ENCODE results near the gene WDR43. TPM values are rescaled to one million over a fixed set of nuclear protein-coding genes. Genes with fewer than 3 reads are reported as not detected.

The WDR43 gene
- total and polyA plus RNA-seq, 2 experiments from 2014 or later = 101 to 140 TPM

DNA sequence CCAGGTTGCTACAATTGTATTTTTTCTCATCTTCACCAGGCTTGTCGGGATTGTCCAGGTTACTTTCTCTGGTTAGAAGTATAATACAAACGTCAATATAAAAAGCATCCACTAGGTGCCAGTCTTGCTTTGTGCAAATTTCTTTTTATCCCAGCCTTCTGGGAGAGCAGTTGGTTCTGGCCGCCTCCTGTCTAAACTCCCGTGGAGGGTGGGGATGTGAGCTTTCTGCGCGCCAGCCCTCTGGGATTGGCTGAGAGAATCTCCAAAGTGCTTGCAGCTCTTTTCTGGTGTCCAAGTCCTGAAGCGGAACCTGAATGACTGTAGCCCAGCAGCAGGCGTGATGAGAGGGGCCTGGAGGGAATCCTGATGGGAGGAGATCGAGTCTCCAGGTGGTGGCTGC lies 64.2 kb downstream of the WDR43 start:
- no peaks in the 10 kb centered on the region for H3K36me3 ChIP-seq (ENCODE audit: insufficient read depth)
- H3K79me2 ChIP-seq (replicated peaks; ENCODE audit: insufficient read depth) = no peaks in the 10 kb centered on the region
- Mint-ChIP-seq H3K27ac (no peak overlapping the region), H3K9me3 (no peaks in the 10 kb centered on the region), H3K4me3 (no peak overlapping the region), H3K36me3 (ENCODE audit: low read depth) (no peaks in the 10 kb centered on the region), H3K27me3 (ENCODE audit: insufficient read depth, low read depth, poor library complexity) (peaks cover 10% of the 10 kb centered on the region), H3K4me1 (peaks cover 23% of the 10 kb centered on the region)
- no peaks in the 10 kb centered on the region for H4K20me1 ChIP-seq (replicated peaks; ENCODE audit: insufficient read depth)
- no peaks in the 10 kb centered on the region for H3K9me2 ChIP-seq (ENCODE audit: insufficient read depth)
- H3K4me1 ChIP-seq (ENCODE audit: insufficient read depth) = peaks cover 10% of the 10 kb centered on the region
- H2AFZ ChIP-seq = no peak overlapping the region
- no peak overlapping the region for H3K4me2 ChIP-seq
- DNase-seq (ENCODE audit: low spot score) (peak; percentile 92), ATAC-seq (peak; percentile 67)
- H3F3A ChIP-seq (replicated peaks; ENCODE audit: low read depth) = no peaks in the 10 kb centered on the region
- no peak overlapping the region for H3K27ac ChIP-seq (ENCODE audit: low read depth)
- no peak overlapping the region for H3K4me3 ChIP-seq
- H3K27me3 ChIP-seq (ENCODE audit: insufficient read depth) = no peaks in the 10 kb centered on the region
- no peak for TF ChIP-seq JUNB (IDR thresholded peaks at IDR 0.05; ENCODE audit: unreplicated experiment)
- TF ChIP-seq, protein P1, sequence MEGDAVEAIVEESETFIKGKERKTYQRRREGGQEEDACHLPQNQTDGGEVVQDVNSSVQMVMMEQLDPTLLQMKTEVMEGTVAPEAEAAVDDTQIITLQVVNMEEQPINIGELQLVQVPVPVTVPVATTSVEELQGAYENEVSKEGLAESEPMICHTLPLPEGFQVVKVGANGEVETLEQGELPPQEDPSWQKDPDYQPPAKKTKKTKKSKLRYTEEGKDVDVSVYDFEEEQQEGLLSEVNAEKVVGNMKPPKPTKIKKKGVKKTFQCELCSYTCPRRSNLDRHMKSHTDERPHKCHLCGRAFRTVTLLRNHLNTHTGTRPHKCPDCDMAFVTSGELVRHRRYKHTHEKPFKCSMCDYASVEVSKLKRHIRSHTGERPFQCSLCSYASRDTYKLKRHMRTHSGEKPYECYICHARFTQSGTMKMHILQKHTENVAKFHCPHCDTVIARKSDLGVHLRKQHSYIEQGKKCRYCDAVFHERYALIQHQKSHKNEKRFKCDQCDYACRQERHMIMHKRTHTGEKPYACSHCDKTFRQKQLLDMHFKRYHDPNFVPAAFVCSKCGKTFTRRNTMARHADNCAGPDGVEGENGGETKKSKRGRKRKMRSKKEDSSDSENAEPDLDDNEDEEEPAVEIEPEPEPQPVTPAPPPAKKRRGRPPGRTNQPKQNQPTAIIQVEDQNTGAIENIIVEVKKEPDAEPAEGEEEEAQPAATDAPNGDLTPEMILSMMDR (conservative IDR thresholded peaks at IDR 0.05; ENCODE audit: low read depth in 2 of 2) = peak; percentile 72 to 74

DNA sequence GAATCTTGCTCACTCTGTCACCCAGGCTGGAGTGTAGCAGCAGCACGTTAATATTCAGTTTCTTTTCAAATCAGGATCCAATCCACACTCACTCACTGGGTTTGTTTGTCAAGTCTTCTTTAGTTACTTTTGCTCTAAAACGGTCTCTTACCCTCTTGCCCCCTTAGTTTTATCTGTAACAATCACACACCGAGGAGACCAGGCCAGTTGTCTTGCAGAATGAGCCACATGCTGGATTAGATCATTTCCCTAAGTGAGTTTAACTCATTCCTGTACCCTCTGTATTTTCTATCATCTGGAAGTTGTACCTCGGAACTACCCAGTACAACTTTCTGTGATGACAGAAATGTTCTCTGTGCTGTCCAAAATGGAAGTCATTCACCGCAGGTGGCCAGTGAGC lies 65.9 kb downstream of the WDR43 start:
- Histone ChIP-seq H4K20me1 (replicated peaks; ENCODE audit: insufficient read depth) (no peaks in the 10 kb centered on the region), H3K27ac (ENCODE audit: low read depth) (no peak overlapping the region), H3K4me1 (ENCODE audit: insufficient read depth) (peaks cover 7% of the 10 kb centered on the region), H3K4me2 (no peak overlapping the region), H3K36me3 (ENCODE audit: insufficient read depth) (no peaks in the 10 kb centered on the region), H3K4me3 (no peak overlapping the region), H2AFZ (no peak overlapping the region), H3K9me2 (ENCODE audit: insufficient read depth) (no peaks in the 10 kb centered on the region), H3K27me3 (ENCODE audit: insufficient read depth) (no peaks in the 10 kb centered on the region), H3K79me2 (replicated peaks; ENCODE audit: insufficient read depth) (no peaks in the 10 kb centered on the region), H3F3A (replicated peaks; ENCODE audit: low read depth) (no peaks in the 10 kb centered on the region)
- ATAC-seq (no peak), DNase-seq (ENCODE audit: low spot score) (no peak)
- Mint-ChIP-seq H3K9me3 (no peaks in the 10 kb centered on the region), H3K36me3 (ENCODE audit: low read depth) (no peaks in the 10 kb centered on the region), H3K27ac (no peak overlapping the region), H3K4me3 (no peak overlapping the region), H3K27me3 (ENCODE audit: insufficient read depth, low read depth, poor library complexity) (peaks cover 9% of the 10 kb centered on the region), H3K4me1 (peaks cover 19% of the 10 kb centered on the region)
- TF ChIP-seq JUNB (IDR thresholded peaks at IDR 0.05; ENCODE audit: unreplicated experiment) (no peak), POLR2AphosphoS5 (IDR thresholded peaks at IDR 0.05; ENCODE audit: low read depth) (no peak), EZH2phosphoT487 (IDR thresholded peaks at IDR 0.05; ENCODE audit: unreplicated experiment) (no peak), ZNF331 (CRISPR knock-in tag; IDR thresholded peaks at IDR 0.05; ENCODE audit: low read depth) (no peak), NANOG (IDR thresholded peaks at IDR 0.05; ENCODE audit: borderline replicate concordance) (no peak), STAT1 (IDR thresholded peaks at IDR 0.05; ENCODE audit: unreplicated experiment) (no peak), CREB1 (CRISPR knock-in tag; IDR thresholded peaks at IDR 0.05; ENCODE audit: low read depth) (no peak), EZH2 (IDR thresholded peaks at IDR 0.05; ENCODE audit: low read depth, unreplicated experiment) (no peak)
- TF ChIP-seq, protein P2, sequence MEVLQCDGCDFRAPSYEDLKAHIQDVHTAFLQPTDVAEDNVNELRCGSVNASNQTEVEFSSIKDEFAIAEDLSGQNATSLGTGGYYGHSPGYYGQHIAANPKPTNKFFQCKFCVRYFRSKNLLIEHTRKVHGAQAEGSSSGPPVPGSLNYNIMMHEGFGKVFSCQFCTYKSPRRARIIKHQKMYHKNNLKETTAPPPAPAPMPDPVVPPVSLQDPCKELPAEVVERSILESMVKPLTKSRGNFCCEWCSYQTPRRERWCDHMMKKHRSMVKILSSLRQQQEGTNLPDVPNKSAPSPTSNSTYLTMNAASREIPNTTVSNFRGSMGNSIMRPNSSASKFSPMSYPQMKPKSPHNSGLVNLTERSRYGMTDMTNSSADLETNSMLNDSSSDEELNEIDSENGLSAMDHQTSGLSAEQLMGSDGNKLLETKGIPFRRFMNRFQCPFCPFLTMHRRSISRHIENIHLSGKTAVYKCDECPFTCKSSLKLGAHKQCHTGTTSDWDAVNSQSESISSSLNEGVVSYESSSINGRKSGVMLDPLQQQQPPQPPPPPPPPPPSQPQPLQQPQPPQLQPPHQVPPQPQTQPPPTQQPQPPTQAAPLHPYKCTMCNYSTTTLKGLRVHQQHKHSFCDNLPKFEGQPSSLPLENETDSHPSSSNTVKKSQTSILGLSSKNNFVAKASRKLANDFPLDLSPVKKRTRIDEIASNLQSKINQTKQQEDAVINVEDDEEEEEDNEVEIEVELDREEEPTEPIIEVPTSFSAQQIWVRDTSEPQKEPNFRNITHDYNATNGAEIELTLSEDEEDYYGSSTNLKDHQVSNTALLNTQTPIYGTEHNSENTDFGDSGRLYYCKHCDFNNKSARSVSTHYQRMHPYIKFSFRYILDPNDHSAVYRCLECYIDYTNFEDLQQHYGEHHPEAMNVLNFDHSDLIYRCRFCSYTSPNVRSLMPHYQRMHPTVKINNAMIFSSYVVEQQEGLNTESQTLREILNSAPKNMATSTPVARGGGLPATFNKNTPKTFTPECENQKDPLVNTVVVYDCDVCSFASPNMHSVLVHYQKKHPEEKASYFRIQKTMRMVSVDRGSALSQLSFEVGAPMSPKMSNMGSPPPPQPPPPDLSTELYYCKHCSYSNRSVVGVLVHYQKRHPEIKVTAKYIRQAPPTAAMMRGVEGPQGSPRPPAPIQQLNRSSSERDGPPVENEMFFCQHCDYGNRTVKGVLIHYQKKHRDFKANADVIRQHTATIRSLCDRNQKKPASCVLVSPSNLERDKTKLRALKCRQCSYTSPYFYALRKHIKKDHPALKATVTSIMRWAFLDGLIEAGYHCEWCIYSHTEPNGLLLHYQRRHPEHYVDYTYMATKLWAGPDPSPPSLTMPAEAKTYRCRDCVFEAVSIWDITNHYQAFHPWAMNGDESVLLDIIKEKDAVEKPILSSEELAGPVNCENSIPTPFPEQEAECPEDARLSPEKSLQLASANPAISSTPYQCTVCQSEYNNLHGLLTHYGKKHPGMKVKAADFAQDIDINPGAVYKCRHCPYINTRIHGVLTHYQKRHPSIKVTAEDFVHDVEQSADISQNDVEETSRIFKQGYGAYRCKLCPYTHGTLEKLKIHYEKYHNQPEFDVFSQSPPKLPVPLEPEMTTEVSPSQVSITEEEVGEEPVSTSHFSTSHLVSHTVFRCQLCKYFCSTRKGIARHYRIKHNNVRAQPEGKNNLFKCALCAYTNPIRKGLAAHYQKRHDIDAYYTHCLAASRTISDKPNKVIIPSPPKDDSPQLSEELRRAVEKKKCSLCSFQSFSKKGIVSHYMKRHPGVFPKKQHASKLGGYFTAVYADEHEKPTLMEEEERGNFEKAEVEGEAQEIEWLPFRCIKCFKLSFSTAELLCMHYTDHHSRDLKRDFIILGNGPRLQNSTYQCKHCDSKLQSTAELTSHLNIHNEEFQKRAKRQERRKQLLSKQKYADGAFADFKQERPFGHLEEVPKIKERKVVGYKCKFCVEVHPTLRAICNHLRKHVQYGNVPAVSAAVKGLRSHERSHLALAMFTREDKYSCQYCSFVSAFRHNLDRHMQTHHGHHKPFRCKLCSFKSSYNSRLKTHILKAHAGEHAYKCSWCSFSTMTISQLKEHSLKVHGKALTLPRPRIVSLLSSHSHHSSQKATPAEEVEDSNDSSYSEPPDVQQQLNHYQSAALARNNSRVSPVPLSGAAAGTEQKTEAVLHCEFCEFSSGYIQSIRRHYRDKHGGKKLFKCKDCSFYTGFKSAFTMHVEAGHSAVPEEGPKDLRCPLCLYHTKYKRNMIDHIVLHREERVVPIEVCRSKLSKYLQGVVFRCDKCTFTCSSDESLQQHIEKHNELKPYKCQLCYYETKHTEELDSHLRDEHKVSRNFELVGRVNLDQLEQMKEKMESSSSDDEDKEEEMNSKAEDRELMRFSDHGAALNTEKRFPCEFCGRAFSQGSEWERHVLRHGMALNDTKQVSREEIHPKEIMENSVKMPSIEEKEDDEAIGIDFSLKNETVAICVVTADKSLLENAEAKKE (CRISPR knock-in tag; IDR thresholded peaks at IDR 0.05) = no peak
- TF ChIP-seq, protein P3, sequence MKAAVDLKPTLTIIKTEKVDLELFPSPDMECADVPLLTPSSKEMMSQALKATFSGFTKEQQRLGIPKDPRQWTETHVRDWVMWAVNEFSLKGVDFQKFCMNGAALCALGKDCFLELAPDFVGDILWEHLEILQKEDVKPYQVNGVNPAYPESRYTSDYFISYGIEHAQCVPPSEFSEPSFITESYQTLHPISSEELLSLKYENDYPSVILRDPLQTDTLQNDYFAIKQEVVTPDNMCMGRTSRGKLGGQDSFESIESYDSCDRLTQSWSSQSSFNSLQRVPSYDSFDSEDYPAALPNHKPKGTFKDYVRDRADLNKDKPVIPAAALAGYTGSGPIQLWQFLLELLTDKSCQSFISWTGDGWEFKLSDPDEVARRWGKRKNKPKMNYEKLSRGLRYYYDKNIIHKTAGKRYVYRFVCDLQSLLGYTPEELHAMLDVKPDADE (IDR thresholded peaks at IDR 0.05) = no peak

Data from GM23338 (cell line).